K562 (cell line): ENCODE data around the gene MDC1. TPM values are rescaled to one million over a fixed set of nuclear protein-coding genes. Genes with fewer than 3 reads are reported as not detected.

ENCODE experiments used
- ETS2 ChIP-seq: IDR thresholded peaks from 2 replicates; pipeline ENCODE4 v1.6.1; 2016; ENCODE audit warnings: borderline replicate concordance, missing genetic modification characterization, mild to moderate bottlenecking, moderate library complexity, missing compliant biosample characterization; ENCODE audit not compliant: poor library complexity, severe bottlenecking
- KAT8 ChIP-seq: fragments of 450-650 bp; IDR thresholded peaks from 2 replicates; pipeline ENCODE4 v1.6.1; 2016; ENCODE audit warnings: low read depth, mild to moderate bottlenecking
- MNT ChIP-seq, 2 experiments: fragments of 450-650 bp; conservative IDR thresholded peaks; 2 replicates each; pipeline ENCODE4 v1.6.1; 2017; ENCODE audit warnings: mild to moderate bottlenecking in 2 of 2, moderate library complexity in 2 of 2
- MYC ChIP-seq, 2 experiments: fragments of 250-450 bp in 1 of 2; sonication (Bioruptor Pico) in 1 of 2; IDR thresholded peaks; 2 replicates each; pipeline versions ENCODE4 v1.5.1 to v1.6.1; 2012 to 2021; ENCODE audit warnings: low read depth in 2 of 2, borderline replicate concordance in 1 of 2, improper control_type of control experiment in 1 of 2, low read length in 1 of 2, mild to moderate bottlenecking in 1 of 2, moderate library complexity in 1 of 2
- NR3C1 ChIP-seq: sonication (generic); formaldehyde crosslinking; IDR thresholded peaks from 2 replicates; pipeline ENCODE4 v1.8.1; 2022; ENCODE audit warnings: missing genetic modification reagents
- PHTF2 ChIP-seq: fragments of 250-450 bp; sonication (Bioruptor Pico); IDR thresholded peaks from 2 replicates; pipeline ENCODE4 v1.5.0; 2021; ENCODE audit warnings: mild to moderate bottlenecking
- POLR3A ChIP-seq: IDR thresholded peaks from 2 replicates; pipeline ENCODE4 v1.6.1; 2011; ENCODE audit warnings: borderline replicate concordance, mild to moderate bottlenecking, moderate library complexity; ENCODE audit not compliant: insufficient read length, insufficient read depth; ENCODE audit errors: extremely low read depth
- SRSF7 ChIP-seq: fragments of 200-400 bp; formaldehyde crosslinking; optimal IDR thresholded peaks from 2 replicates; pipeline ENCODE3; 2017; ENCODE audit warnings: mild to moderate bottlenecking, low read depth, low read length
- SRSF9 ChIP-seq: fragments of 200-400 bp; formaldehyde crosslinking; IDR thresholded peaks from 2 replicates; pipeline ENCODE4 v1.6.1; 2017; ENCODE audit warnings: low read depth, low read length, borderline replicate concordance
- TEAD4 ChIP-seq, 2 experiments: sonication (generic) in 1 of 2; formaldehyde crosslinking in 1 of 2; IDR thresholded peaks; 2 replicates each; pipeline versions ENCODE4 v1.6.1 to v1.8.0; 2012 to 2022; ENCODE audit warnings: borderline replicate concordance in 1 of 2, inconsistent platforms in 1 of 2, low read length in 1 of 2, mild to moderate bottlenecking in 1 of 2, missing genetic modification reagents in 1 of 2
- YY1 ChIP-seq, 3 experiments: IDR thresholded peaks; 2 replicates each; pipeline ENCODE4 v1.6.1; 2011; ENCODE audit warnings: low read length in 2 of 3, mild to moderate bottlenecking in 2 of 3, moderate library complexity in 2 of 3, borderline replicate concordance in 1 of 3, control low read depth in 1 of 3, low read depth in 1 of 3; ENCODE audit not compliant: insufficient read depth in 3 of 3, insufficient replicate concordance in 2 of 3, control insufficient read depth in 1 of 3, insufficient read length in 1 of 3; ENCODE audit errors: extremely low read depth in 1 of 3
- ZNF511 ChIP-seq: sonication (generic); formaldehyde crosslinking; IDR thresholded peaks from 2 replicates; pipeline ENCODE4 v1.8.0; 2022; ENCODE audit warnings: mild to moderate bottlenecking, missing genetic modification reagents
- ZSCAN32 ChIP-seq: fragments of 450-650 bp; formaldehyde crosslinking; IDR thresholded peaks from 2 replicates; pipeline ENCODE4 v1.4.0; 2020; ENCODE audit warnings: mild to moderate bottlenecking, moderate library complexity
- polyA plus RNA-seq, 8 experiments: library from polyadenylated mRNA; depleted of rRNA in 4 of 8; stranded (reverse) in 5 of 8; unstranded in 3 of 8; fragments of >200 nt; fragmentation: Nextera tagmentation in 2 of 8; fragmentation: Illumina TruSeq in 1 of 8; extraction: Ambion mirVana in 2 of 8; extraction: Trizol in 1 of 8; gene quantifications; 2 replicates each; pipeline versions ENCODE4 v1.2.1 to v1.2.3, GENCODE V29; 2011 to 2014; ENCODE audit warnings: inconsistent platforms in 1 of 8, missing spikeins in 1 of 8
- total RNA-seq, 7 experiments: library from RNA; depleted of rRNA in 6 of 7; stranded (reverse); fragments of >200 nt in 6 of 7; fragmentation: Illumina TruSeq in 2 of 7; extraction: Trizol in 2 of 7; gene quantifications; 2 replicates each; pipeline versions ENCODE4 v1.2.1 to v1.2.3, GENCODE V29; 2011 to 2021; ENCODE audit warnings: low replicate concordance in 1 of 7

The MDC1 gene
- total and polyA plus RNA-seq, 9 of the 15 experiments (the other 6 are each of a cell fraction or from before 2014, with no cell fraction given) = 8.2 to 114 (median 20.0) TPM

GRCh38 chr6:30719791-30720737 is 3.0 kb upstream of the MDC1 start, which contains the start of gene TUBB (continued):
- TF ChIP-seq TEAD4 (IDR thresholded peaks at IDR 0.05; ENCODE audit: low read length) (peak; percentile 83), TEAD4 (CRISPR knock-in tag; IDR thresholded peaks at IDR 0.05; ENCODE audit: borderline replicate concordance) (no peak), ETS2 (tag) (no peak), ZSCAN32 (no peak), PHTF2 (CRISPR knock-in tag) (no peak), MNT (conservative IDR thresholded peaks at IDR 0.05) (peak; percentile 81 to 87), ZNF511 (CRISPR knock-in tag) (no peak), MYC (IDR thresholded peaks at IDR 0.05; ENCODE audit: low read depth, low read length) (peak; percentile 84), MYC (CRISPR knock-in tag; IDR thresholded peaks at IDR 0.05; ENCODE audit: borderline replicate concordance, low read depth) (no peak), YY1 (IDR thresholded peaks at IDR 0.05; ENCODE audit: borderline replicate concordance in 1 of 3, control insufficient read depth in 1 of 3, extremely low read depth in 1 of 3, insufficient read depth in 3 of 3, insufficient read length in 1 of 3, insufficient replicate concordance in 2 of 3, low read depth in 1 of 3, low read length in 2 of 3) (peak; percentile 24 to 89 (median 81)), SRSF7 (no peak), SRSF9 (no peak), KAT8 (no peak), NR3C1 (CRISPR knock-in tag) (no peak), POLR3A (no peak)
